ENCODE data around the gene MLXIP. TPM values are rescaled to one million over a fixed set of nuclear protein-coding genes. Genes with fewer than 3 reads are reported as not detected.

The MLXIP gene
- total and polyA plus RNA-seq, 2 donors from 2014 or later: 10.9 to 67.6 TPM

DNA sequence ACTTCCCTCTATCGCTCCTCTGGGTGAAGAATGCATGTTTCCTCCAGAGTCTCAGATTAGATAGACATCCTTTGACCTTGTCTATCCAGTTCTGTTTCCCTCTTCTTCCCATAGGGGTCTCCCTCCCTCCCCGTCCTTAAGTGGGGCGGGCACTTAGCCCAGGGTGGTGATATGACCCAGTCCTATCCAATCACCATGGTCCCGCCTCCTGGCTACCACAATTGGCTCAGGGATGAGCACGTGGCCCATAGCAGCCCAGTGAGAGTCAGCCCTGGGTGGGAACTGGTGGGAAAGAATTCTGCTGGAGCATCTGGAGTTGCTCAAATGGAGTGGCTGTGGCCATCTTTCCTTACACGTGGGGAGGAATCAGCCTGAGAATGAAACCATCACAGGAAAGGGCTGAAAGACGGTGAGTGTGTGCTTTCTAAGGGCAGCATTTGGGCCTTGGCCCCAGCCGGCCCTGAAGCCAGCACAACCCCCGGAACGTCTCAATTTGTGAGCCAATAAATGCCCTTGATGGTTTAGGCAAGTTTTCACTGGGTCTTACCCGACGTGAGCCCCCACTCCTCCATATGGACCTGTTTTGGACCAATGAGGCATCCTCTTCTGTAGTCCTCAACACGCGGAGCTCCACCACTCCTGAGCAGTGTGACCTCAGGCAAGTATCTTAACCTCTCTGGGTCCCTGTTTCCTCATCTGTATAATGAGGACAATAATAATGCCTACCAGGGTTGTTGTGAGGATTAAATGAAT is 14.4 kb upstream of the MLXIP start:
- Histone ChIP-seq H3K36me3 (ENCODE audit: control insufficient read depth in 2 of 3, insufficient read depth in 3 of 3, low read length in 3 of 3) (peaks cover under 1 to 8% (median 3%) of the 10 kb centered on the region in 3 donors), H3K9me3 (ENCODE audit: control insufficient read depth in 2 of 3, insufficient read depth in 1 of 3, low read length in 3 of 3) (no peaks in the 10 kb centered on the region), H3K9ac (ENCODE audit: low read length in 3 of 3) (peak overlapping the region in 1 of 3 donors; percentile 21), H3K27ac (ENCODE audit: low read depth in 2 of 2, low read length in 2 of 2) (peak overlapping the region; percentile 68 to 83), H3K4me3 (ENCODE audit: low read length in 3 of 3) (peak overlapping the region in 2 of 3 donors; percentile 5 to 11), H3K27me3 (ENCODE audit: control insufficient read depth, insufficient read depth, low read length) (no peaks in the 10 kb centered on the region), H3K4me1 (ENCODE audit: control insufficient read depth in 2 of 3, insufficient read depth in 2 of 3, low read depth in 1 of 3, low read length in 3 of 3) (peaks cover 11 to 38% (median 34%) of the 10 kb centered on the region in 3 donors)
- peak; percentile 91 to 97 (median 95) for DNase-seq
- intact Hi-C loops (cut with DNase I): loop anchor here (5.0 kb wide), 1 partner anchor 48 kb away; no protein-coding TSS in a partner anchor
- TF ChIP-seq, protein P1, sequence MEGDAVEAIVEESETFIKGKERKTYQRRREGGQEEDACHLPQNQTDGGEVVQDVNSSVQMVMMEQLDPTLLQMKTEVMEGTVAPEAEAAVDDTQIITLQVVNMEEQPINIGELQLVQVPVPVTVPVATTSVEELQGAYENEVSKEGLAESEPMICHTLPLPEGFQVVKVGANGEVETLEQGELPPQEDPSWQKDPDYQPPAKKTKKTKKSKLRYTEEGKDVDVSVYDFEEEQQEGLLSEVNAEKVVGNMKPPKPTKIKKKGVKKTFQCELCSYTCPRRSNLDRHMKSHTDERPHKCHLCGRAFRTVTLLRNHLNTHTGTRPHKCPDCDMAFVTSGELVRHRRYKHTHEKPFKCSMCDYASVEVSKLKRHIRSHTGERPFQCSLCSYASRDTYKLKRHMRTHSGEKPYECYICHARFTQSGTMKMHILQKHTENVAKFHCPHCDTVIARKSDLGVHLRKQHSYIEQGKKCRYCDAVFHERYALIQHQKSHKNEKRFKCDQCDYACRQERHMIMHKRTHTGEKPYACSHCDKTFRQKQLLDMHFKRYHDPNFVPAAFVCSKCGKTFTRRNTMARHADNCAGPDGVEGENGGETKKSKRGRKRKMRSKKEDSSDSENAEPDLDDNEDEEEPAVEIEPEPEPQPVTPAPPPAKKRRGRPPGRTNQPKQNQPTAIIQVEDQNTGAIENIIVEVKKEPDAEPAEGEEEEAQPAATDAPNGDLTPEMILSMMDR (IDR thresholded peaks at IDR 0.05; ENCODE audit: borderline replicate concordance, extremely low read depth, insufficient read depth): no peak
- FAIRE-seq: no peak

DNA sequence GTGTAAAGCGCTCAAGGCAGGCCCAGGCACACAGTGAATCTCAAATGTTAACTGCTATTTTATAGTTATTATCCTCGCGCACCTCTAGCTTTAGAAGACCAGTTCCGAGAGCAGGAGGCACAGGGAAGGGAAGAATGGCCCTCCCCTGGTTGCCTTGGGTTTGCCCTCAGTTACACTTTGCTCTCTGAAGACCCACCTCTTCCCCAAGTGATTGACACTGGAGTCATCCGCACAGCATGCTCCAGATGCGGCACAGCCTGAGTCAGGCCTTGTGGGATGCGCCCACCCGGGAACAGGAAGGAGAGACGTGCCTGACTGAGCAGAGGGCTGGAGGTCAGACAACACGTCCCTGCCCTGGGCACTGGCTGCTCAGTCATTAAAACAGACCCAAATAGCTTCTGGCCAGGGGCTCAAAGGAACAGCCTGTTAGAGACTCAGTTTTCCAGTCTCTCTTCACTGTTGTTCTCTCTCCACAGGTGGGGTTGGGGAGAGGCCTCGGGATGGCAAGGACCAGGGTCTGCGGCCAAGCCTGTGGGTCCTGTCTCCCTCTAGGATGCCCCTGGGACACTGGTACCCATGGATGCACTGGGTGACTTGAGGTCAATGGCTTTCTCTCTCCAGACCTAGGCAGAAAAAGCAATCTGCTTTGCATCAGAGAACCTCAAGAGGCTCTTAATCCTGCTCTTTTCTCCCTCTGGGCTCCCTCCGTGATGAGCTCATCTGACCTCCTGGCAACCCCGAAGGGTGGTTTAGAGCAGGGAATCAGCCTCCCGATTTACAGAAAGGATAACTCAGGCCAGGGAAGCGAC is 13.6 kb upstream of the MLXIP start:
- Histone ChIP-seq H3K9ac (ENCODE audit: low read length in 3 of 3) (peak overlapping the region in 1 of 3 donors; percentile 31), H3K9me3 (ENCODE audit: control insufficient read depth in 2 of 3, insufficient read depth in 1 of 3, low read length in 3 of 3) (no peaks in the 10 kb centered on the region), H3K27me3 (ENCODE audit: control insufficient read depth, insufficient read depth, low read length) (no peaks in the 10 kb centered on the region), H3K27ac (ENCODE audit: low read depth in 2 of 2, low read length in 2 of 2) (peak overlapping the region; percentile 69 to 83), H3K4me3 (ENCODE audit: low read length in 3 of 3) (peak overlapping the region in 1 of 3 donors; percentile 5), H3K36me3 (ENCODE audit: control insufficient read depth in 2 of 3, insufficient read depth in 3 of 3, low read length in 3 of 3) (peaks cover 0 to 3% (median 3%) of the 10 kb centered on the region in 3 donors), H3K4me1 (ENCODE audit: control insufficient read depth in 2 of 3, insufficient read depth in 2 of 3, low read depth in 1 of 3, low read length in 3 of 3) (peaks cover 11 to 38% (median 30%) of the 10 kb centered on the region in 3 donors)
- peak; percentile 90 to 95 (median 93) for DNase-seq
- no peak for FAIRE-seq
- intact Hi-C loops (cut with DNase I): loop anchor here (5.0 kb wide), 1 partner anchor 47 kb away; no protein-coding TSS in a partner anchor
- TF ChIP-seq, protein P1 (IDR thresholded peaks at IDR 0.05; ENCODE audit: borderline replicate concordance, extremely low read depth, insufficient read depth): no peak

DNA sequence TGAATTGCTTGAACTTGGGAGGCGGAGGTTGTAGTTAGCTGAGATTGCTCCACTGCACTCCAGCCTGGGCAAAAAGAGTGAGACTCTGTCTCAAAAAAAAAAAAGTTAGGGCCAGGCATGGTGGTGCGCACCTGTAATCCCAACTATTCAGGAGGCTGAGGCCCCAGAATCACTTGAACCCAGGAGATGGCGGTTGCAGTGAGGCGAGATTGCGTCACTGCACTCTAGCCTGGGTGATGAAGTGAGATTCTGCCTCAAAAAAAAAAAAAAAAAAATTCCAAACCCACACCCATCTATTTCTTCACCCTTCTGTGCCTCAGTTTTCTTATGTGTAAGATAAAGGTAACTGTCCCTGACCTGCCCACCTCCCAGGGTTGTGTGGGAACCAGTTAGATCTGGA is 11.0 kb upstream of the MLXIP start:
- DNase-seq: no peak
- Histone ChIP-seq H3K4me1 (ENCODE audit: control insufficient read depth in 2 of 3, insufficient read depth in 2 of 3, low read depth in 1 of 3, low read length in 3 of 3) (peaks cover 11 to 29% (median 28%) of the 10 kb centered on the region in 3 donors), H3K9ac (ENCODE audit: low read length in 3 of 3) (peak overlapping the region in 1 of 3 donors; percentile 7), H3K4me3 (ENCODE audit: low read length in 3 of 3) (no peak overlapping the region), H3K27me3 (ENCODE audit: control insufficient read depth, insufficient read depth, low read length) (no peaks in the 10 kb centered on the region), H3K9me3 (ENCODE audit: control insufficient read depth in 2 of 3, insufficient read depth in 1 of 3, low read length in 3 of 3) (no peaks in the 10 kb centered on the region), H3K27ac (ENCODE audit: low read depth in 2 of 2, low read length in 2 of 2) (no peak overlapping the region), H3K36me3 (ENCODE audit: control insufficient read depth in 2 of 3, insufficient read depth in 3 of 3, low read length in 3 of 3) (no peaks in the 10 kb centered on the region)
- no peak for FAIRE-seq
- intact Hi-C loops (cut with DNase I): no loop called here
- TF ChIP-seq, protein P1 (IDR thresholded peaks at IDR 0.05; ENCODE audit: borderline replicate concordance, extremely low read depth, insufficient read depth): no peak
